ENCODE results near the gene SEPTIN8.

The SEPTIN8 gene

GRCh38 chr5:132775476-132775961, 1.5 kb downstream of the SEPTIN8 start:
- H3K4me3 ChIP-seq (replicated peaks; ENCODE audit: insufficient read depth, low read length), result no peak overlapping the region

GRCh38 chr5:132774896-132775295, 2.1 kb downstream of the SEPTIN8 start:
- TF ChIP-seq GABPA (IDR thresholded peaks at IDR 0.05; ENCODE audit: low read depth), result no peak
- Histone ChIP-seq H3K27ac (replicated peaks) (no peak overlapping the region), H3K4me3 (replicated peaks; ENCODE audit: insufficient read depth, low read length) (no peak overlapping the region), H3K27me3 (ENCODE audit: insufficient read depth, poor library complexity, severe bottlenecking) (no peaks in the 10 kb centered on the region)
- no peak for DNase-seq (ENCODE audit: low read depth in 1 of 2, low spot score in 1 of 2)

More at GRCh38 chr5:132775476-132775961, 1.5 kb downstream of the SEPTIN8 start:
- Histone ChIP-seq H3K27me3 (ENCODE audit: insufficient read depth, poor library complexity, severe bottlenecking) (no peaks in the 10 kb centered on the region), H3K27ac (replicated peaks) (no peak overlapping the region)
- TF ChIP-seq CTCF (IDR thresholded peaks at IDR 0.05; ENCODE audit: insufficient read depth, low read length), result no peak
- TF ChIP-seq GABPA (IDR thresholded peaks at IDR 0.05; ENCODE audit: low read depth), result no peak
- TF ChIP-seq SPI1 (IDR thresholded peaks at IDR 0.05; ENCODE audit: borderline replicate concordance, low read depth), result no peak
- TF ChIP-seq POLR2AphosphoS5 (IDR thresholded peaks at IDR 0.05; ENCODE audit: low read depth), result no peak
- no peak for TF ChIP-seq REST (IDR thresholded peaks at IDR 0.05; ENCODE audit: insufficient replicate concordance, low read depth)
- DNase-seq (ENCODE audit: low read depth in 1 of 2, low spot score in 1 of 2), result no peak

GRCh38 chr5:132774406-132774805, 2.6 kb downstream of the SEPTIN8 start:
- DNase-seq (ENCODE audit: low read depth in 1 of 2, low spot score in 1 of 2), result no peak
- TF ChIP-seq CTCF (IDR thresholded peaks at IDR 0.05; ENCODE audit: insufficient read depth, low read length) (no peak), SPI1 (IDR thresholded peaks at IDR 0.05; ENCODE audit: borderline replicate concordance, low read depth) (no peak), GABPA (IDR thresholded peaks at IDR 0.05; ENCODE audit: low read depth) (no peak), POLR2AphosphoS5 (IDR thresholded peaks at IDR 0.05; ENCODE audit: low read depth) (no peak), REST (IDR thresholded peaks at IDR 0.05; ENCODE audit: insufficient replicate concordance, low read depth) (no peak)
- Histone ChIP-seq H3K4me3 (replicated peaks; ENCODE audit: insufficient read depth, low read length) (no peak overlapping the region), H3K27ac (replicated peaks) (no peak overlapping the region), H3K27me3 (ENCODE audit: insufficient read depth, poor library complexity, severe bottlenecking) (no peaks in the 10 kb centered on the region)

GRCh38 chr5:132773601-132774355, 3.3 kb downstream of the SEPTIN8 start:
- H3K27ac ChIP-seq (replicated peaks), result no peak overlapping the region
- no peaks in the 10 kb centered on the region for H3K27me3 ChIP-seq (ENCODE audit: insufficient read depth, poor library complexity, severe bottlenecking)
- peak in 1 of 2 experiments; percentile 32 for DNase-seq (ENCODE audit: low read depth in 1 of 2, low spot score in 1 of 2)
- no peak overlapping the region for H3K4me3 ChIP-seq (replicated peaks; ENCODE audit: insufficient read depth, low read length)
- TF ChIP-seq REST (IDR thresholded peaks at IDR 0.05; ENCODE audit: insufficient replicate concordance, low read depth) (no peak), CTCF (IDR thresholded peaks at IDR 0.05; ENCODE audit: insufficient read depth, low read length) (no peak), GABPA (IDR thresholded peaks at IDR 0.05; ENCODE audit: low read depth) (no peak), POLR2AphosphoS5 (IDR thresholded peaks at IDR 0.05; ENCODE audit: low read depth) (no peak), SPI1 (IDR thresholded peaks at IDR 0.05; ENCODE audit: borderline replicate concordance, low read depth) (no peak)
